HG02759 (cell line): Measurements from ENCODE around the gene ZNF79.

Experiments
- ATAC-seq: cut with Tn5 transposase; IDR thresholded peaks from one replicate; pipeline ENCODE4 v1.9.1; 2021; ENCODE audit warnings: mild to moderate bottlenecking, moderate library complexity; ENCODE audit not compliant: unreplicated experiment

ZNF79 gene

DNA sequence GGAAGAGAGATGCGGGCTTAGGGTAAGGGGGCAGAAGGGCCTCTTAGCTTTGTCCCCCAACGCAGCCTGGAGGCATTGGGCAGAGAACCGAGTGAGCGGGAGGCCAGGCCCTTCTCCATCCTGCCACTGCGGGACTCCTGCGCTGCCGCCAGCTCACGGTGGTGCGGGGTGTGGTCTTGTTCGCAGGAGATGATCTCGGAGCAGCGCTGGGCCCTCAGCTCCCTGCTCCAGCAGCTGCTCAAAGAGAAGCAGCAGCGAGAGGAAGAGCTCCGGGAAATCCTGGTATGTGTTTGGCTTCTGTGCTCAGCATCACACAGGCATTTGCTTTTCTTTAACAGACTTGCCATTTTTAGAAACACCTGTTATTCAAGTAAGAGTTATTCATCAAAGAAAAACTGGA lies 68.4 kb downstream of the ZNF79 start:
- no peak for ATAC-seq

DNA sequence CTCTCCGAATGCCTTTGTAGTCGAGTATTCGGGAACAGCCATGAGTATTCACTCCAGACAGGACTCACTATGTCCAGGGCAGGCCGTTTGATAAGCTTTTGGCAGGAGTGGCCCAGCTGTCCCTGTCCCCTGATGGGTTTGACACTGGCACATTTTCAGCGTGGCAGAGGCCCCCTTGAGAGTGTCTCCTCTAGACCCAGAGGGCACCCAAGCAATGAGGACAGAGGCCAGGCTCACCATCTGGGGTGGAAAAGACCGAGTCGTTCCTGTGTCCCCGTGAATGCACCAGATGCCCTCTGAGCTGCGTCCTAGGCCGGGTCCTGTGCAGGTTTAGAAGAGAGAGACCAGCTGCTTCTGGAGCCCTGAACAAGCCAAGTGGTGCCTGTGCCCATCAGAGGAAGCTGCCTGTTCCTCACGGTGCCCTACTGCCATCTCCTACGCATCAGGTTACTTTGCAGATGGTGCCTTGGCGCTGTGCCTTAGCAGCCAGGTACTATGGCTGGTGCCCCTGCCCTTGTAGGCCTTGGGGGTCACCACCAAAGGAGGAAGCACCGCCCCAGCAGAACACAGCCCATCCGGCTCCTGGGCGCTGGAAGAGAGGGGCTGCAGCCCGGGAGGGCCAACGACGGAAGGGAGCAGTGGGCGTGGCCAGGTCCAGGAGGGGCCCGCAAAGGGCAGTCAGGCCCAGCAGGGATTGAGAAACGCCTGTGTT lies 69.6 kb downstream of the ZNF79 start:
- ATAC-seq: no peak

DNA sequence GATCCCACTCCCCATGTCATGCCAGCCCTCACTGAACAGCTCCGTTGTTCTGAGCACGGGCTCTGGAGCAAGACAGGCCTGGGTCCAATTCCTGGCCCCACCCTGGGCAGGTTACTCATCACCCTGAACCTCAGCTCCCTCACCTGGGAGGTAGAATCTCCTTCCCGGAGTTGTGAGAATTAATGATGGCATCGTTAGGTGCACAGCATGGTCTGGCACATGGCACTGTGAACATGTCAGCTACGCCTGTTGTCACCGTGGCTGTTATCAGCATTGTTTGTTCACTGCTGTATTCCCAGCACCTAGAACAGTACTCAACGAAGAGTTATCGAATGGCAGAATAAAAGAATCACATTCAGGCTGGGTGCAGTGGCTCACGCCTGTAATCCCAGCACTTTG lies 70.1 kb downstream of the ZNF79 start:
- no peak for ATAC-seq
